Retinal pigment epithelial cell (primary cell): ENCODE measurements around the gene PLP2.
A peak's percentile ranks its signal among the peaks of the same experiment; 100 is the strongest.
"Not testable (repeated sequence)": the region's sequence is repeated elsewhere in the genome, so short reads cannot be mapped to it uniquely, and the experiment has no call there.

Experiments
- DNase-seq: peaks from one replicate; pipeline ENCODE4 v3.0.0-alpha.2; 2010; ENCODE audit warnings: low read depth
- H3K4me3 ChIP-seq: 2 replicates; pipeline ENCODE4 v1.5.1; 2011; ENCODE audit warnings: mild to moderate bottlenecking, low read length, control low read depth, moderate library complexity
- TF ChIP-seq, protein P1 (sequence below): conservative IDR thresholded peaks from 2 replicates; pipeline ENCODE4 v1.5.1; 2011; ENCODE audit warnings: low read depth, low read length, control low read depth, inconsistent platforms

The PLP2 gene, protein sequence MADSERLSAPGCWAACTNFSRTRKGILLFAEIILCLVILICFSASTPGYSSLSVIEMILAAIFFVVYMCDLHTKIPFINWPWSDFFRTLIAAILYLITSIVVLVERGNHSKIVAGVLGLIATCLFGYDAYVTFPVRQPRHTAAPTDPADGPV

GRCh38 chrX:49171752-49172279, at the start of gene PLP2:
TSS of gene PLP2 (plus strand) at chrX:49171898. CDS start at chrX:49172001, 103 bp downstream.
- no peak for DNase-seq
- peak within 1 kb of the TSS; percentile 63 for H3K4me3 ChIP-seq
- TF ChIP-seq, protein P1, sequence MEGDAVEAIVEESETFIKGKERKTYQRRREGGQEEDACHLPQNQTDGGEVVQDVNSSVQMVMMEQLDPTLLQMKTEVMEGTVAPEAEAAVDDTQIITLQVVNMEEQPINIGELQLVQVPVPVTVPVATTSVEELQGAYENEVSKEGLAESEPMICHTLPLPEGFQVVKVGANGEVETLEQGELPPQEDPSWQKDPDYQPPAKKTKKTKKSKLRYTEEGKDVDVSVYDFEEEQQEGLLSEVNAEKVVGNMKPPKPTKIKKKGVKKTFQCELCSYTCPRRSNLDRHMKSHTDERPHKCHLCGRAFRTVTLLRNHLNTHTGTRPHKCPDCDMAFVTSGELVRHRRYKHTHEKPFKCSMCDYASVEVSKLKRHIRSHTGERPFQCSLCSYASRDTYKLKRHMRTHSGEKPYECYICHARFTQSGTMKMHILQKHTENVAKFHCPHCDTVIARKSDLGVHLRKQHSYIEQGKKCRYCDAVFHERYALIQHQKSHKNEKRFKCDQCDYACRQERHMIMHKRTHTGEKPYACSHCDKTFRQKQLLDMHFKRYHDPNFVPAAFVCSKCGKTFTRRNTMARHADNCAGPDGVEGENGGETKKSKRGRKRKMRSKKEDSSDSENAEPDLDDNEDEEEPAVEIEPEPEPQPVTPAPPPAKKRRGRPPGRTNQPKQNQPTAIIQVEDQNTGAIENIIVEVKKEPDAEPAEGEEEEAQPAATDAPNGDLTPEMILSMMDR: no peak

GRCh38 chrX:49122499-49122898, 49.2 kb upstream of the PLP2 start:
- DNase-seq: no peak
- H3K4me3 ChIP-seq: peak overlapping the region; percentile 73
- TF ChIP-seq, protein P1: no peak

DNA sequence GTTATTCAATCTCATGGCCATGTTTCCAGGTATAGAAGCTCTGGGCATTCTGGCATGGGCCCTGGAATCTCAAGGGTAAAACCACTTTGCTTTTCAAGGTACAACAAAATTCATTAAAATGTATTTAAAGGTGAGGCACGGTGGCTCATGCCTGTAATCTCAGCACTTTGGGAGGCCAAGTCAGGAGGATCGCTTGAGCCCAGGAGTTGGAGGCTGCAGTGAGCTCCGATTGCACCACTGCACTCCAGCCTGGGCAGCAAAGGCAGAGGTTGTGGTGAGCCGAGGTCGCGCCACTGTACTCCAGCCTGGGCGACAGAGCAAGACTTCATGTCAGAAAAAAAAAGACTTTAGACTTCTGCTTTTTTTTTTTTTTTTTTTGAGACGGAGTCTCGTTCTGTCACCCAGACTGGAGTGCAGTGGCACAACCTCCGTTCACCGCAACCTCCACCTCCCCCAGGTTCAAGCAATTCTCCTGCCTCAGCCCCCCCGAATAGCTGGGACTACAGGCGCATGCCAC, 43.9 kb upstream of the PLP2 start:
- DNase-seq, H3K4me3 ChIP-seq: not testable (repeated sequence)

DNA sequence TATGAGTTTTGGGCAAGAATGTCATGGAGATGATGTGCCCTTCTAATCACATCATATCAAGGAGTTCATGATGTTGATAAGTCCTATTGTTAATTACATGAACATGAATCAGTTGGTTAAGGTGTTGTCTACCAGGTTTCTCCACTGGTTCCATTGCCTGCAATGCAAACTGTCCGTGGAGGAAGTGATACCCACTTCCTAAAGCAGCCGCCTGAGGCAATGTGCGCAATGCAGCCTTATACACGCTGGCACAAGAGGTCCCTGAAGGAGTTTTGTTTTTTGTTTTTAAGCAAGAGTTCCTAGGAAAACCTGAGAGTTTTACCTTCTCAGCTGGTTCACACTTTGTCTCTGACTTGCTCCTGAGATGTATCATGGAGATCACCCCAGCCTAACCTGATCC, 42.3 kb upstream of the PLP2 start:
- no peak overlapping the region for H3K4me3 ChIP-seq
- no peak for DNase-seq
- TF ChIP-seq, protein P1: no peak

DNA sequence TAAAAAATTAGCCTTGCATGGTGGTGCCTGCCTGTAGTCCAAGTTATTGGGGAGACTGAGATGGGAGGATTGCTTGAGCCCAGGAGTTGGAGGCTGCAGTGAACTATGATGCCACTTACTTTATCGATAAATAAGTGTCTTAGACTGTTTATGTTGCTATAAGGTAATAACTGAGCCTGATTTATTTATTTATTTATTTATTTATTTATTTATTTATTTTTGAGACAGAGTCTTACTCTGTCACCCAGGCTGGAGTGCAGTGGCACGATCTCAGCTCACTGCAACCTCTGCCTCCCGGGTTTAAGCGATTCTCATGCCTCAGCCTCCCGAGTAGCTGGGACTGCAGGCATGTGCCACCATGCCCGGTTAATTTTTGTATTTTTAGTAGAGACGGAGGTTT, 39.4 kb upstream of the PLP2 start:
- not testable (repeated sequence) for H3K4me3 ChIP-seq, DNase-seq

DNA sequence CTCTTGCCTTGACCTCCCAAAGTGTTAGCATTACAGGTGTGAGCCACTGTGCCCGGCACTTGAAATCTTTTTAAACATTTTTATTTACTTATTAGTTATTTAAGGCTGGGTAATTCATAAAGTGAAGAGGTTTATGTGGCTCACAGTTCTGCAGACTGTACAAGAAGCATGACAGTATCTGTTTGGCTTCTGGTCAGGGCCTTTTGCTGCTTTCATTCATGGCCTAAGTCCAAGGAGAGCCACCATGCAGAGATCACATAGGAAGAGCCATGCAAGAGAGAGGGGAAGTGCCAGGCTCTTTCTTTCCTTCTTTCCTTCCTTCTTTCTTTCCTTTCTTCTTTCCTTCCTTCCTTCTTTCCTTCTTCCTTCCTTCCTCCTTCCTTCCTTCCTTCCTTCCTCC, 37.9 kb upstream of the PLP2 start:
- TF ChIP-seq, protein P1: no peak
- H3K4me3 ChIP-seq: no peak overlapping the region
- no peak for DNase-seq

DNA sequence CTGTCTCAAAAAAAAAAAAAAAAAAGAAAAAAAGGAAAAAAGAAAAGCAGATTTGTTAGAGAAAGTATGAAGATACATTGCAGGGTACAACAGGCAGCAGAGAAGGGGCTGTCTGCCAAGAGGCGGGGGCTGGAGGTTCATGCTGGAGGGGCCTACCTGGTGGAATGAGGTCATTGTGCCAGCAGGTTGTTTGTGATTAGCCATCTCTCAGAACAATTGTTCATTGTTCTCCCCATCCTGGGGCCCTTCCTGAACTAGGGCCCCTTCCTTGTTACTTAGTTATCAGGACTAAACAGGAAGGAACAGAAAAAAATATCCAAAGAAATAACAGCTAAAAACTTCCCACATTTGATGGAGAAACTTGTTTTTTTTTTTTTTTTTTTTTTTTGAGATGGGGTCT, 34.2 kb upstream of the PLP2 start:
- TF ChIP-seq, protein P1: no peak
- no peak overlapping the region for H3K4me3 ChIP-seq
- no peak for DNase-seq

DNA sequence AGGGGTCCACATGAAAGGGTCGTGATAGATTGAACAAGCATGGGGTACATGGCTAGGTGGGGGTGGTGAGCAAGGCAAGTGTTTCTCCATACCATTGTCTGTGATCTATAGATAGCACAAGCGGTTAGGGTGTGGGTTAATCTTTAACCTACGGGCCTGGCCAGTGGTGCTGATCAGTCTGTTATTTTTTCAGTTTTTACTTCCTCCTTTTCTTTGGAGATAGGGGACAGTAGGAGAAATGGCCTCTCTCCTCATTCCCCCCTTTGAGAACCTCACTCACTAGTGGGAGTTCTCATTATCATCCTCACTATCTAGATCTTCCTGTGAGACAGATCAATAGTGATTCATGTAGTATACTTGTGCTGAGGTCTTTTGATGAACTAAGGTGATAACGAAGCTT, 32.0 kb upstream of the PLP2 start:
- TF ChIP-seq, protein P1: no peak
- no peak overlapping the region for H3K4me3 ChIP-seq
- no peak for DNase-seq
